HEK293 (cell line): ENCODE results near the gene PPP1R3E.

Experiments used
- CTCF ChIA-PET: fragments of 350-600 bp; formaldehyde crosslinking; extraction: SDS; loops from one replicate; lab custom pipeline; 2021; ENCODE audit warnings: antibody characterized with exemption; lab: Yijun Ruan, JAX
- POLR2A ChIA-PET: fragments of 300-600 bp; formaldehyde crosslinking; extraction: SDS; loops from one replicate; lab custom pipeline; 2020; ENCODE audit warnings: antibody characterized with exemption, inconsistent platforms; lab: Yijun Ruan, JAX
- H3K27ac ChIP-seq: fragments of 200-500 bp; sonication (Bioruptor generic); 2 replicates; pipeline ENCODE4 v1.5.1; 2014; ENCODE audit warnings: low read depth, low read length, control low read depth, inconsistent platforms; ENCODE audit errors: extremely low read depth
- H3K36me3 ChIP-seq, 2 experiments: fragments of 200-500 bp in 1 of 2; sonication (Bioruptor generic) in 1 of 2; 1 replicate in 1 of 2; 2 replicates in 1 of 2; pipeline ENCODE4 v1.5.1; 2014 to 2017; ENCODE audit warnings: inconsistent platforms in 2 of 2, low read length in 2 of 2; ENCODE audit not compliant: control insufficient read depth in 2 of 2, insufficient read depth in 1 of 2
- H3K4me1 ChIP-seq: fragments of 200-500 bp; sonication (Bioruptor generic); 2 replicates; pipeline ENCODE4 v1.5.1; 2014; ENCODE audit warnings: mild to moderate bottlenecking, low read length, inconsistent platforms; ENCODE audit not compliant: control insufficient read depth, insufficient read depth
- H3K4me3 ChIP-seq: 2 replicates; pipeline ENCODE4 v1.5.1; 2011; ENCODE audit warnings: low read depth, mild to moderate bottlenecking, control low read depth, low read length, moderate library complexity
- H3K9me3 ChIP-seq: fragments of 200-500 bp; sonication (Bioruptor generic); 2 replicates; pipeline ENCODE4 v1.5.1; 2014; ENCODE audit warnings: low read depth, low read length, inconsistent platforms; ENCODE audit not compliant: control insufficient read depth, insufficient read depth
- AEBP2 ChIP-seq: fragments of 450-650 bp; formaldehyde crosslinking; IDR thresholded peaks from 2 replicates; pipeline ENCODE4 v1.5.1; 2016; ENCODE audit warnings: missing biosample characterization, missing genetic modification characterization, borderline replicate concordance
- ELK4 ChIP-seq: IDR thresholded peaks from 2 replicates; pipeline ENCODE4 v1.6.1; 2011; ENCODE audit warnings: mild to moderate bottlenecking, low read depth, low read length, borderline replicate concordance
- HIC1 ChIP-seq: fragments of 450-650 bp; formaldehyde crosslinking; IDR thresholded peaks from 2 replicates; pipeline ENCODE4 v1.5.1; 2016; ENCODE audit warnings: missing biosample characterization, missing genetic modification characterization
- KLF7 ChIP-seq: fragments of 450-650 bp; formaldehyde crosslinking; IDR thresholded peaks from 2 replicates; pipeline ENCODE4 v1.5.1; 2016; ENCODE audit warnings: missing biosample characterization, missing genetic modification characterization, borderline replicate concordance
- SP3 ChIP-seq: fragments of 450-650 bp; formaldehyde crosslinking; IDR thresholded peaks from 2 replicates; pipeline ENCODE4 v1.5.1; 2016; ENCODE audit warnings: missing biosample characterization, missing genetic modification characterization
- TRIM28 ChIP-seq: IDR thresholded peaks from 2 replicates; pipeline ENCODE4 v1.6.1; 2011; ENCODE audit warnings: low read length, control low read depth, borderline replicate concordance
- ZBTB49 ChIP-seq: fragments of 450-650 bp; formaldehyde crosslinking; IDR thresholded peaks from 2 replicates; pipeline ENCODE4 v1.5.1; 2016; ENCODE audit warnings: missing biosample characterization, missing genetic modification characterization, low read depth
- ZFHX2 ChIP-seq: fragments of 450-650 bp; formaldehyde crosslinking; conservative IDR thresholded peaks from 2 replicates; pipeline ENCODE4 v1.5.1; 2016; ENCODE audit warnings: missing biosample characterization, missing genetic modification characterization
- ZFP69B ChIP-seq: fragments of 450-650 bp; formaldehyde crosslinking; IDR thresholded peaks from 2 replicates; pipeline ENCODE4 v1.5.1; 2016; ENCODE audit warnings: missing biosample characterization, missing genetic modification characterization
- ZNF140 ChIP-seq: fragments of 450-650 bp; formaldehyde crosslinking; IDR thresholded peaks from 2 replicates; pipeline ENCODE4 v1.5.1; 2016; ENCODE audit warnings: missing biosample characterization, missing genetic modification characterization
- ZNF146 ChIP-seq: fragments of 450-650 bp; formaldehyde crosslinking; IDR thresholded peaks from 2 replicates; pipeline ENCODE4 v1.5.1; 2016; ENCODE audit warnings: missing biosample characterization, missing genetic modification characterization
- ZNF2 ChIP-seq: fragments of 450-650 bp; formaldehyde crosslinking; IDR thresholded peaks from 2 replicates; pipeline ENCODE4 v1.5.1; 2016; ENCODE audit warnings: missing biosample characterization, missing genetic modification characterization
- ZNF274 ChIP-seq, 2 experiments: fragments of 200-500 bp in 1 of 2; fragments of 450-650 bp in 1 of 2; sonication (Bioruptor generic) in 1 of 2; formaldehyde crosslinking in 1 of 2; IDR thresholded peaks; 2 replicates each; pipeline versions ENCODE4 v1.5.1 to v1.6.1; 2014 to 2016; ENCODE audit warnings: borderline replicate concordance in 1 of 2, inconsistent platforms in 1 of 2, low read length in 1 of 2, missing biosample characterization in 1 of 2, missing genetic modification characterization in 1 of 2
- ZNF501 ChIP-seq: fragments of 450-650 bp; formaldehyde crosslinking; IDR thresholded peaks from 2 replicates; pipeline ENCODE4 v1.5.1; 2016; ENCODE audit warnings: missing biosample characterization, missing genetic modification characterization
- ZNF518A ChIP-seq: fragments of 450-650 bp; formaldehyde crosslinking; conservative IDR thresholded peaks from 2 replicates; pipeline ENCODE4 v1.5.1; 2016; ENCODE audit warnings: low read depth, missing biosample characterization, missing genetic modification characterization
- ZNF530 ChIP-seq: fragments of 450-650 bp; formaldehyde crosslinking; IDR thresholded peaks from 2 replicates; pipeline ENCODE4 v1.5.1; 2016; ENCODE audit warnings: low read depth, missing biosample characterization, missing genetic modification characterization
- ZNF544 ChIP-seq: fragments of 450-650 bp; formaldehyde crosslinking; IDR thresholded peaks from 2 replicates; pipeline ENCODE4 v1.5.0; 2017; ENCODE audit warnings: missing biosample characterization, missing genetic modification characterization
- ZNF580 ChIP-seq: fragments of 450-650 bp; formaldehyde crosslinking; IDR thresholded peaks from 2 replicates; pipeline ENCODE4 v1.5.1; 2016; ENCODE audit warnings: missing biosample characterization, missing genetic modification characterization
- ZNF600 ChIP-seq: fragments of 450-650 bp; formaldehyde crosslinking; IDR thresholded peaks from 2 replicates; pipeline ENCODE4 v1.5.1; 2016; ENCODE audit warnings: missing biosample characterization, missing genetic modification characterization
- ZNF664 ChIP-seq: fragments of 450-650 bp; formaldehyde crosslinking; IDR thresholded peaks from 2 replicates; pipeline ENCODE4 v1.5.1; 2016; ENCODE audit warnings: missing biosample characterization, missing genetic modification characterization
- ZNF747 ChIP-seq: fragments of 450-650 bp; formaldehyde crosslinking; IDR thresholded peaks from 2 replicates; pipeline ENCODE4 v1.5.1; 2016; ENCODE audit warnings: missing biosample characterization, missing genetic modification characterization

Gene PPP1R3E

GRCh38 chr14:23302290-23303225 lies at the start of gene PPP1R3E:
Gene PPP1R3E (minus strand): TSS chr14:23302859. CDS start chr14:23302576, 283 bp downstream.
- Histone ChIP-seq H3K4me1 (peaks cover 13% of the 10 kb centered on the region; the same call in 1 of the 2 replicates), H3K4me3 (peak within 1 kb of the TSS; percentile 59), H3K9me3 (no peaks in the 10 kb centered on the region), H3K27ac (peak within 1 kb of the TSS; percentile 97), H3K36me3 (peaks cover 4 to 17% of the 10 kb centered on the region in 2 experiments)
- ChIA-PET CTCF (interaction anchor here (0.7 to 3.3 kb wide), 6 partner anchors 18 to 257 kb away, joined by 3 to 12 read pairs (median 4); partner anchors contain the start of gene PABPN1), POLR2A (interaction anchor here (0.6 to 8.1 kb wide), 11 partner anchors 8 to 296 kb away, joined by 3 to 170 read pairs (median 4); partner anchors contain the start of genes ACIN1, C14orf119, HOMEZ and PABPN1)
- no peak for TF ChIP-seq ZNF544 (tag by site-specific recombination)
- 0 out of 2 replicates have a peak, but pooled peaks have one; percentile 8 for TF ChIP-seq ZNF2 (tag by site-specific recombination)
- TF ChIP-seq ZNF530 (tag by site-specific recombination) = no peak
- TF ChIP-seq ZFP69B (tag by site-specific recombination) = no peak
- TF ChIP-seq ZNF747 (tag by site-specific recombination) = no peak
- TF ChIP-seq HIC1 (tag by site-specific recombination) = 0 out of 2 replicates have a peak, but pooled peaks have one; percentile 1
- no peak for TF ChIP-seq ZNF580 (tag by site-specific recombination)
- no peak for TF ChIP-seq ELK4
- no peak for TF ChIP-seq AEBP2 (tag by site-specific recombination)
- TF ChIP-seq TRIM28 = no peak
- TF ChIP-seq KLF7 (tag by site-specific recombination) = no peak
- no peak for TF ChIP-seq ZNF518A (tag by site-specific recombination)
- TF ChIP-seq ZNF140 = no peak
- no peak for TF ChIP-seq ZNF146
- peak; percentile 14; the same call in 1 of the 2 replicates for TF ChIP-seq ZNF501 (tag by site-specific recombination)
- TF ChIP-seq ZBTB49 = no peak
- no peak for TF ChIP-seq ZNF664 (tag by site-specific recombination)
- peak; percentile 46; the same call in 1 of the 2 replicates for TF ChIP-seq ZNF600 (tag by site-specific recombination)
- TF ChIP-seq ZNF274 (IDR thresholded peaks at IDR 0.05; ENCODE audit: low read length) = no peak
- TF ChIP-seq ZNF274 (tag by site-specific recombination; IDR thresholded peaks at IDR 0.05; ENCODE audit: borderline replicate concordance) = no peak
- TF ChIP-seq ZFHX2 (tag by site-specific recombination) = peak; percentile 64
- TF ChIP-seq SP3 = peak; percentile 63
